Measurements from ENCODE around the gene MRPS24. TPM values are rescaled to one million over a fixed set of nuclear protein-coding genes. Genes with fewer than 3 reads are reported as not detected.

The MRPS24 gene
- total RNA-seq, 4 donors from 2014 or later = 64.9 to 135 (median 92.5) TPM

DNA sequence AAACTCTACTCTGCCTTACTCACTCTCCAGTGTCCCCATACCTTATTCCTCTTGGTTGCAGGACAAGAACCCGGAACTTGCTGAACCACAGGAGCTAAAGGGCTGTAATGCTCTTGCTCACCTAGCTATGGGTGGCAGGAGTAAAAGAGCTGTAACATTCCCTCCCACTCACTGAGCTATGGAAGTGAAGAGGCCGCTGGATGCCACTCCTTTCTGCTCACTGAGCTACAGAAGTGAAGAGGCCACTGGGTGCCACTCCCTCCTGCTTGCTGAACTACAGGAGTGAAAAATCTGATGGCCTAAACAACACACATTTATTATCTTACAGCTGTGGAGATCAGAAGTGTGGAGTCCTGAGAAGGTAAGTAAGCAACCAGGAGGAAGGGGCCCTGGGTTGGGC lies 17.5 kb downstream of the MRPS24 start:
- DNase-seq (ENCODE audit: low spot score in 2 of 2) = no peak
- TF ChIP-seq, protein P1, sequence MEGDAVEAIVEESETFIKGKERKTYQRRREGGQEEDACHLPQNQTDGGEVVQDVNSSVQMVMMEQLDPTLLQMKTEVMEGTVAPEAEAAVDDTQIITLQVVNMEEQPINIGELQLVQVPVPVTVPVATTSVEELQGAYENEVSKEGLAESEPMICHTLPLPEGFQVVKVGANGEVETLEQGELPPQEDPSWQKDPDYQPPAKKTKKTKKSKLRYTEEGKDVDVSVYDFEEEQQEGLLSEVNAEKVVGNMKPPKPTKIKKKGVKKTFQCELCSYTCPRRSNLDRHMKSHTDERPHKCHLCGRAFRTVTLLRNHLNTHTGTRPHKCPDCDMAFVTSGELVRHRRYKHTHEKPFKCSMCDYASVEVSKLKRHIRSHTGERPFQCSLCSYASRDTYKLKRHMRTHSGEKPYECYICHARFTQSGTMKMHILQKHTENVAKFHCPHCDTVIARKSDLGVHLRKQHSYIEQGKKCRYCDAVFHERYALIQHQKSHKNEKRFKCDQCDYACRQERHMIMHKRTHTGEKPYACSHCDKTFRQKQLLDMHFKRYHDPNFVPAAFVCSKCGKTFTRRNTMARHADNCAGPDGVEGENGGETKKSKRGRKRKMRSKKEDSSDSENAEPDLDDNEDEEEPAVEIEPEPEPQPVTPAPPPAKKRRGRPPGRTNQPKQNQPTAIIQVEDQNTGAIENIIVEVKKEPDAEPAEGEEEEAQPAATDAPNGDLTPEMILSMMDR (IDR thresholded peaks at IDR 0.05) = no peak
- TF ChIP-seq POLR2A (IDR thresholded peaks at IDR 0.05) = no peak
- H3K4me3 ChIP-seq (ENCODE audit: low read depth, poor library complexity, severe bottlenecking) = no peak overlapping the region
- intact Hi-C loops (cut with DNase I; ENCODE audit: low total_unique reads) = no loop called here
- WGBS, 2 donors = 74 to 84% methylated on average over 2 of the region's 2 CpGs

- no peak for DNase-seq (ENCODE audit: low spot score in 2 of 2)
- no peak for TF ChIP-seq POLR2A (IDR thresholded peaks at IDR 0.05)
- TF ChIP-seq, protein P1 (IDR thresholded peaks at IDR 0.05) = no peak
- intact Hi-C loops (cut with DNase I; ENCODE audit: low total_unique reads) = no loop called here
- 87 to 91% methylated on average over 5 of the region's 5 CpGs for WGBS, 2 donors
- H3K4me3 ChIP-seq (ENCODE audit: low read depth, poor library complexity, severe bottlenecking) = no peak overlapping the region
These were observed 18.8 kb downstream of the MRPS24 start for GRCh38 chr7:43850348-43851116.

DNA sequence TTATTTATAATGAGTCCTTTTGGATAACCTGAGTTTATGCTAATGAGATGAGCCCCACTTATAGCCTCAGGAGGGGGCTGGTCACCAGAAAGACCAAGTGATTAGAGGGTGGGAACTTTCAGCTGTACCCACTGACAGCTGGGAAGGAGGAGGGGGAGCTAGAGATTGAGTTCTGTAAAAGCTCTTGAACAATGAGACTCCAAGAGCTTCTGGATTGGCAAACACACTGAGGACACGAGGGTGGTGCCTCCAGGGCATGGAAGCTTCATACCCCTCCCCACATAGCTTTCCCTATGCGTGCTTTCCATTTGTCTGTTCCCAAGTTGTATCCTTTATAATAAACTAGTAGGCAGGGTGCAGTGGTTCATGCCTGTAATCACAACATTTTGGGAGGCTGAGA lies 20.3 kb downstream of the MRPS24 start:
- no peak for TF ChIP-seq POLR2A (IDR thresholded peaks at IDR 0.05)
- TF ChIP-seq, protein P1 (IDR thresholded peaks at IDR 0.05) = no peak
- no peak overlapping the region for H3K4me3 ChIP-seq (ENCODE audit: low read depth, poor library complexity, severe bottlenecking)
- WGBS, 2 donors = 39 to 52% methylated on average over 2 of the region's 2 CpGs
- intact Hi-C loops (cut with DNase I; ENCODE audit: low total_unique reads) = no loop called here
- no peak for DNase-seq (ENCODE audit: low spot score in 2 of 2)

- no peak overlapping the region for H3K4me3 ChIP-seq (ENCODE audit: low read depth, poor library complexity, severe bottlenecking)
- WGBS, 2 donors = 49 to 53% methylated on average over 4 of the region's 4 CpGs
- intact Hi-C loops (cut with DNase I; ENCODE audit: low total_unique reads) = no loop called here
- TF ChIP-seq POLR2A (IDR thresholded peaks at IDR 0.05) = no peak
- TF ChIP-seq, protein P1 (IDR thresholded peaks at IDR 0.05) = no peak
- no peak for DNase-seq (ENCODE audit: low spot score in 2 of 2)
These were observed 21.8 kb downstream of the MRPS24 start for GRCh38 chr7:43847496-43847895.

DNA sequence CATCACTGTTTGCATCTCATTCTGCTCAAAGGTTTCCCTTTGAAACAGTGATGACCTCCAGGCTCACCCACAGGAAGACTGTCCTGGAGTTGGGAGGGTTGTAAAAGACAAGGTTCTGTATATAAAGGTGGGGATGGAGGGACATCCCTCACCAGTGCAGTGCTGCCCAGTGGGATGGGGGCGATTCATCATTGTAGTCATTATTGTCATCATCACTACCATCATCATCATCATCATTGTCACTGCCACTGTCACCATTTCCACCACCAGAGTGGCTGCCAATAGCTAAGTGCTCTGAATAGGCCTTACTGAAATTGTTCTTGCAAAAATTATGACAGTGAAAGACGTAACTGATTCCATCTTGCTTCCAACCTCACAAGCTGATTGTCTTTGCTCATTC lies 24.7 kb downstream of the MRPS24 start:
- TF ChIP-seq POLR2A (IDR thresholded peaks at IDR 0.05) = no peak
- TF ChIP-seq, protein P1 (IDR thresholded peaks at IDR 0.05) = no peak
- intact Hi-C loops (cut with DNase I; ENCODE audit: low total_unique reads) = no loop called here
- no peak overlapping the region for H3K4me3 ChIP-seq (ENCODE audit: low read depth, poor library complexity, severe bottlenecking)
- no peak for DNase-seq (ENCODE audit: low spot score in 2 of 2)
- 87 to 89% methylated on average over 2 of the region's 2 CpGs for WGBS, 2 donors

DNA sequence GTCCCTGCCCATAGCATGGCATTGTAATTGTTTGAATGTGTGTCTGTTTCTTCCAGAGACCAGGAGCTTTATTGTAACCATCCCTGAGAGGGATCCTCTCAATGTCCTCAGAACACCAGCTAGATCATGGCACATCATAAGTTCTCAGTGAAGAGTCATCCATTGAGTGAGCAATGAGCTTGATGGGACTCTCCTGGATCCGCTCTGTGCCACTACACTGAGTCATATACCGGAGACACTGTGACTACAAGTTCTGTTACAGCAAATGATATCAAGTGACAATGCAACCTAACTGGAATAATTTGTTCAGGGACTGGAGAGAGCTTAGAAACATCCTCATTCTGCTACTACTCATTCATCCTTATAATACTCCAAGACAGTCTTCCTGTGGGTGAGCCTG lies 25.1 kb downstream of the MRPS24 start:
- WGBS, 2 donors = 87 to 93% methylated on average over 2 of the region's 2 CpGs
- intact Hi-C loops (cut with DNase I; ENCODE audit: low total_unique reads) = no loop called here

More for the DNA sequence above, 25.1 kb downstream of the MRPS24 start:
- no peak for TF ChIP-seq POLR2A (IDR thresholded peaks at IDR 0.05)
- TF ChIP-seq, protein P1 (IDR thresholded peaks at IDR 0.05) = no peak
- H3K4me3 ChIP-seq (ENCODE audit: low read depth, poor library complexity, severe bottlenecking) = no peak overlapping the region
- no peak for DNase-seq (ENCODE audit: low spot score in 2 of 2)

Data from lower leg skin (tissue), 4 donors.